ENCODE data around the gene SHC4. TPM values are rescaled to one million over a fixed set of nuclear protein-coding genes. Genes with fewer than 3 reads are reported as not detected.

The SHC4 gene
- total and polyA plus RNA-seq, 9 of the 15 experiments (the other 6 are each of a cell fraction or from before 2014, with no cell fraction given), result 0.43 to 1.2 (median 0.67) TPM

DNA sequence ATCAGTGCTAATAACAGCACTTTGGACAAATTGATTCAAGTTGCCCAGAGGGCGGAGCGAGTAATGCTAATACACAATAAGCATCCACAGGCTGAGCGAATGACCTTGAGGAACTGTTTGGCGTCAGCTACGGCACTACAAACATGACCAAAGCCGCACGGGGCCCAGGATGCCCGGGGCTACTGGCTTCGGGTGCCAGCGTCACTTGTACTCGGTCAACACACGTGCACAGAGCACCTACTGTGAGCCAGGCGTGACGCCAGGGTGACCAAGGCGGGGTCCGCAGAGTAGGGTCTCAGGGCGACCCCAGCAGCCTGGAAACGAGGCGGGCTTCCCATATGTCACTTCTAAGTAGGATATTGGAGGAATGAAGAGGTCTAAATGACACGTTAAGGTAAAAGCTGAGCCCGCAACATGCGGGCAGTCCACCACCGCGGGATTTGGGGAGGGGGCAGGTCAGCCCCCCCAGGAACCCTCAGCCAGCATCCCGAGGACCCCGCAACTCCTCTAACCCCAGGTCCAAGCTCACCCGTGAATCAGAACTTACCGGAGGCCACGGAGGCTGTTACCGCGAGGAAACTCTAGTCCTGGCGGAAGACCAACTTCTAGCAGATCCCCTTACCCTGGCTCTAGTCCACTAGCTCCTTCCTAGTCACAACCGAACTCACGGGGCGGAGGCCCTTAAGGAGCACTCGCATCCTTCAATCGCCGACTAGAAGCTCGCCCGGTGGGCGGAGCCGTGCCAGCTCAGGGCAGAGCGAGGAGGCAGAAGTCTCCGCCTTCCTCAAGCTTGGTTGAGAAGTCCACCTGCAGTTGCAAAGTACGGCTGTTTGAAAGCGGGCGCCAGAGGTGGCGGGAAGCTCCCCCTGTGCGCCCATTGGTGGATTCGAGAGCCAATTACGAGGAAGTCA is 153.1 kb downstream of the SHC4 start, which contains the start of gene CEP152 (continued):
- TF ChIP-seq ILK (tag; IDR thresholded peaks at IDR 0.05; ENCODE audit: borderline replicate concordance, low read depth) (no peak), SNIP1 (IDR thresholded peaks at IDR 0.05; ENCODE audit: low read depth) (no peak), POLR2A (conservative IDR thresholded peaks at IDR 0.05) (peak; percentile 90), RAD21 (CRISPR knock-in tag; conservative IDR thresholded peaks at IDR 0.05 in 1 of 2, IDR thresholded peaks at IDR 0.05 in 1 of 2) (no peak), CREM (IDR thresholded peaks at IDR 0.05; ENCODE audit: low read depth) (peak; percentile 66), GATAD2A (IDR thresholded peaks at IDR 0.05) (no peak), CBX5 (IDR thresholded peaks at IDR 0.05; ENCODE audit: borderline replicate concordance, low read depth) (no peak), HDAC2 (IDR thresholded peaks at IDR 0.05) (0 out of 2 replicates have a peak, but pooled peaks have one; percentile 35), RB1 (IDR thresholded peaks at IDR 0.05; ENCODE audit: low read depth) (peak; percentile 96), SRSF1 (IDR thresholded peaks at IDR 0.05; ENCODE audit: low read depth, low read length) (no peak), PTRF (tag; IDR thresholded peaks at IDR 0.05) (no peak), PRMT5 (CRISPR knock-in tag; IDR thresholded peaks at IDR 0.05) (no peak), CXXC5 (CRISPR knock-in tag; IDR thresholded peaks at IDR 0.05) (peak; percentile 88), ZNF79 (CRISPR knock-in tag; IDR thresholded peaks at IDR 0.05; ENCODE audit: low read depth) (no peak), SP1 (CRISPR knock-in tag; IDR thresholded peaks at IDR 0.05) (peak; percentile 75), TCF7 (IDR thresholded peaks at IDR 0.05; ENCODE audit: borderline replicate concordance) (no peak), REST (IDR thresholded peaks at IDR 0.05; ENCODE audit: borderline replicate concordance) (peak; percentile 49), REST (CRISPR knock-in tag; IDR thresholded peaks at IDR 0.05; ENCODE audit: low read depth) (no peak), E4F1 (CRISPR knock-in tag; IDR thresholded peaks at IDR 0.05; ENCODE audit: borderline replicate concordance) (no peak), WHSC1 (IDR thresholded peaks at IDR 0.05; ENCODE audit: low read length) (no peak)

All from K562 (cell line).